Measurements from ENCODE around the gene WHAMM.

GRCh38 chr15:82793737-82794136 lies 15.7 kb upstream of the WHAMM start:
- TF ChIP-seq POLR2AphosphoS5 (IDR thresholded peaks at IDR 0.05; ENCODE audit: insufficient read depth, low read depth, low read length) (no peak), EZH2 (IDR thresholded peaks at IDR 0.05; ENCODE audit: borderline replicate concordance, low read depth, low read length, severe bottlenecking) (no peak), CTCF (IDR thresholded peaks at IDR 0.05; ENCODE audit: extremely low read depth in 1 of 2, insufficient read depth in 1 of 2, low read depth in 1 of 2, low read length in 2 of 2) (no peak), POLR2A (IDR thresholded peaks at IDR 0.05; ENCODE audit: low read depth, low read length) (no peak), JUN (IDR thresholded peaks at IDR 0.05; ENCODE audit: borderline replicate concordance, insufficient read depth, insufficient read length, low read depth) (no peak), MAX (IDR thresholded peaks at IDR 0.05; ENCODE audit: insufficient read depth, insufficient read length) (no peak), MYC (IDR thresholded peaks at IDR 0.05; ENCODE audit: low read depth, low read length) (no peak)
